Keratinocyte (primary cell): ENCODE data around the gene RAB6A. TPM values are rescaled to one million over a fixed set of nuclear protein-coding genes. Genes with fewer than 3 reads are reported as not detected.

ENCODE experiments used
- DNase-seq: peaks from one replicate; pipeline ENCODE4 v3.0.0-alpha.2; 2011; ENCODE audit warnings: low read depth, missing footprints, low spot score
- FAIRE-seq: peaks from 2 replicates; lab custom pipeline; 2011; peaks lifted over from hg19 to GRCh38; lab: Jason Lieb, UNC
- H2AFZ ChIP-seq: 2 replicates; pipeline ENCODE4 v1.6.0; 2012; ENCODE audit warnings: low read length, control low read depth, inconsistent platforms; ENCODE audit not compliant: control insufficient read depth
- H3K27ac ChIP-seq: 2 replicates; pipeline ENCODE4 v1.5.1; 2011; ENCODE audit warnings: low read length; ENCODE audit not compliant: control insufficient read depth, insufficient read depth
- H3K27me3 ChIP-seq: 3 replicates; pipeline ENCODE4 v1.6.0; 2011; ENCODE audit warnings: low read length; ENCODE audit not compliant: control insufficient read depth, insufficient read depth; ENCODE audit errors: extremely low read depth
- H3K36me3 ChIP-seq, 2 experiments: 2 replicates in 1 of 2; 3 replicates in 1 of 2; pipeline ENCODE4 v1.5.1; 2011; ENCODE audit warnings: low read length in 2 of 2, mild to moderate bottlenecking in 1 of 2; ENCODE audit not compliant: control insufficient read depth in 2 of 2, insufficient read depth in 2 of 2; ENCODE audit errors: extremely low read depth in 1 of 2
- H3K4me1 ChIP-seq: 3 replicates; pipeline ENCODE4 v1.5.1; 2011; ENCODE audit warnings: low read length; ENCODE audit not compliant: control insufficient read depth, insufficient read depth; ENCODE audit errors: extremely low read depth
- H3K4me2 ChIP-seq: 3 replicates; pipeline ENCODE4 v1.6.0; 2011; ENCODE audit warnings: low read depth, low read length; ENCODE audit not compliant: control insufficient read depth, insufficient read depth; ENCODE audit errors: extremely low read depth
- H3K4me3 ChIP-seq, 3 experiments: fragments of 200-600 bp in 1 of 3; sonication (generic) in 1 of 3; 2 replicates in 2 of 3; 3 replicates in 1 of 3; pipeline ENCODE4 v1.5.1; 2011 to 2016; ENCODE audit warnings: low read length in 3 of 3, mild to moderate bottlenecking in 3 of 3, control low read depth in 2 of 3, inconsistent platforms in 1 of 3, low read depth in 1 of 3, mixed read lengths in 1 of 3, mixed run types in 1 of 3, moderate library complexity in 1 of 3; ENCODE audit not compliant: control insufficient read depth in 2 of 3, insufficient read depth in 2 of 3; ENCODE audit errors: extremely low read depth in 1 of 3
- H3K79me2 ChIP-seq: 2 replicates; pipeline ENCODE4 v1.6.0; 2012; ENCODE audit warnings: low read length; ENCODE audit not compliant: control insufficient read depth, insufficient read depth
- H3K9ac ChIP-seq: 3 replicates; pipeline ENCODE4 v1.6.0; 2011; ENCODE audit warnings: low read length; ENCODE audit not compliant: control insufficient read depth, insufficient read depth; ENCODE audit errors: extremely low read depth
- H3K9me1 ChIP-seq: 3 replicates; pipeline ENCODE4 v1.6.0; 2011; ENCODE audit warnings: low read length; ENCODE audit not compliant: control insufficient read depth, insufficient read depth; ENCODE audit errors: extremely low read depth
- H3K9me3 ChIP-seq: 2 replicates; pipeline ENCODE4 v1.5.1; 2012; ENCODE audit warnings: low read depth, low read length; ENCODE audit not compliant: control insufficient read depth
- H4K20me1 ChIP-seq: 3 replicates; pipeline ENCODE4 v1.6.0; 2011; ENCODE audit warnings: low read length; ENCODE audit not compliant: control insufficient read depth, insufficient read depth; ENCODE audit errors: extremely low read depth
- CTCF ChIP-seq, 3 experiments: IDR thresholded peaks in 1 of 3; conservative IDR thresholded peaks in 1 of 3; optimal IDR thresholded peaks in 1 of 3; 2 replicates in 2 of 3; 3 replicates in 1 of 3; pipeline versions ENCODE3 to v1.5.1; 2011; ENCODE audit warnings: low read length in 3 of 3, mild to moderate bottlenecking in 3 of 3, moderate library complexity in 2 of 3, control low read depth in 1 of 3, inconsistent platforms in 1 of 3; ENCODE audit not compliant: insufficient read depth in 2 of 3; ENCODE audit errors: extremely low read depth in 1 of 3
- EZH2 ChIP-seq: IDR thresholded peaks from one replicate; pipeline ENCODE4 v1.6.1; 2012; ENCODE audit warnings: inconsistent platforms, mild to moderate bottlenecking, low read length, moderate library complexity
- dilution Hi-C: fragments of 300-500 bp; cut with MboI; formaldehyde crosslinking; loops from one replicate; pipeline ENCODE4 v1.7.0; 2020; ENCODE audit warnings: low sequenced_read_pairs; ENCODE audit not compliant: extremely low pct_ligation_motif_present
- polyA plus RNA-seq, 5 experiments: library from polyadenylated mRNA; depleted of rRNA in 3 of 5; stranded (reverse) in 3 of 5; stranded (forward) in 1 of 5; unstranded in 1 of 5; fragments of >200 nt; gene quantifications; 1 replicate in 1 of 5; 2 replicates in 3 of 5; 3 replicates in 1 of 5; pipeline versions ENCODE4 v1.2.1 to v1.2.3, GENCODE V29; 2011 to 2012; ENCODE audit warnings: missing spikeins in 2 of 5, low read depth in 1 of 5, low replicate concordance in 1 of 5

Gene RAB6A
- polyA plus RNA-seq, 1 donor (not counting 4 experiments of a cell fraction or from before 2014, with no cell fraction given), result 142 TPM

- TF ChIP-seq EZH2 (no peak), CTCF (optimal IDR thresholded peaks at IDR 0.05 in 1 of 3, IDR thresholded peaks at IDR 0.05 in 1 of 3, conservative IDR thresholded peaks at IDR 0.05 in 1 of 3; ENCODE audit: extremely low read depth in 1 of 3, insufficient read depth in 2 of 3, low read length in 3 of 3) (no peak)
- dilution Hi-C loops, result no loop called here
- no peaks in the 10 kb centered on the region for H3K9me3 ChIP-seq
- H3K79me2 ChIP-seq, result peaks cover 60% of the 10 kb centered on the region
- H2AFZ ChIP-seq, result no peak overlapping the region
- no peak overlapping the region for H3K9ac ChIP-seq
- no peak overlapping the region for H3K4me2 ChIP-seq
- FAIRE-seq, result no peak
- H3K4me3 ChIP-seq, result no peak overlapping the region
- peaks cover 2% of the 10 kb centered on the region for H3K9me1 ChIP-seq
- peaks cover 5 to 8% of the 10 kb centered on the region in 2 experiments for H3K36me3 ChIP-seq
- no peak for DNase-seq
- no peaks in the 10 kb centered on the region for H3K27me3 ChIP-seq
- H3K4me1 ChIP-seq, result no peaks in the 10 kb centered on the region
- peaks cover 3% of the 10 kb centered on the region for H4K20me1 ChIP-seq
- H3K27ac ChIP-seq, result no peak overlapping the region
Observed at GRCh38 chr11:73726825-73727224, 34.0 kb downstream of the RAB6A start.

GRCh38 chr11:73717136-73717535 is 43.7 kb downstream of the RAB6A start:
- Histone ChIP-seq H3K36me3 (peaks cover 5 to 10% of the 10 kb centered on the region in 2 experiments), H3K9ac (no peak overlapping the region), H3K27me3 (no peaks in the 10 kb centered on the region), H2AFZ (no peak overlapping the region), H3K4me2 (no peak overlapping the region), H3K27ac (no peak overlapping the region), H3K4me3 (no peak overlapping the region), H3K9me1 (no peaks in the 10 kb centered on the region), H3K79me2 (peaks cover 8% of the 10 kb centered on the region), H3K4me1 (no peaks in the 10 kb centered on the region), H4K20me1 (no peaks in the 10 kb centered on the region), H3K9me3 (no peaks in the 10 kb centered on the region)
- TF ChIP-seq CTCF (optimal IDR thresholded peaks at IDR 0.05 in 1 of 3, IDR thresholded peaks at IDR 0.05 in 1 of 3, conservative IDR thresholded peaks at IDR 0.05 in 1 of 3; ENCODE audit: extremely low read depth in 1 of 3, insufficient read depth in 2 of 3, low read length in 3 of 3) (no peak), EZH2 (no peak)
- dilution Hi-C loops, result no loop called here
- FAIRE-seq (no peak), DNase-seq (no peak)
